Urothelium cell line (cell line): ENCODE results near the gene MYNN.
"Not testable (repeated sequence)": the region's sequence is repeated elsewhere in the genome, so short reads cannot be mapped to it uniquely, and the experiment has no call there.

Source experiments
- DNase-seq: peaks from one replicate; pipeline ENCODE4 v3.0.0; 2011; ENCODE audit warnings: low spot score, mixed read lengths
- FAIRE-seq: peaks from 2 replicates; lab custom pipeline; 2011; peaks lifted over from hg19 to GRCh38; lab: Jason Lieb, UNC

MYNN gene

DNA sequence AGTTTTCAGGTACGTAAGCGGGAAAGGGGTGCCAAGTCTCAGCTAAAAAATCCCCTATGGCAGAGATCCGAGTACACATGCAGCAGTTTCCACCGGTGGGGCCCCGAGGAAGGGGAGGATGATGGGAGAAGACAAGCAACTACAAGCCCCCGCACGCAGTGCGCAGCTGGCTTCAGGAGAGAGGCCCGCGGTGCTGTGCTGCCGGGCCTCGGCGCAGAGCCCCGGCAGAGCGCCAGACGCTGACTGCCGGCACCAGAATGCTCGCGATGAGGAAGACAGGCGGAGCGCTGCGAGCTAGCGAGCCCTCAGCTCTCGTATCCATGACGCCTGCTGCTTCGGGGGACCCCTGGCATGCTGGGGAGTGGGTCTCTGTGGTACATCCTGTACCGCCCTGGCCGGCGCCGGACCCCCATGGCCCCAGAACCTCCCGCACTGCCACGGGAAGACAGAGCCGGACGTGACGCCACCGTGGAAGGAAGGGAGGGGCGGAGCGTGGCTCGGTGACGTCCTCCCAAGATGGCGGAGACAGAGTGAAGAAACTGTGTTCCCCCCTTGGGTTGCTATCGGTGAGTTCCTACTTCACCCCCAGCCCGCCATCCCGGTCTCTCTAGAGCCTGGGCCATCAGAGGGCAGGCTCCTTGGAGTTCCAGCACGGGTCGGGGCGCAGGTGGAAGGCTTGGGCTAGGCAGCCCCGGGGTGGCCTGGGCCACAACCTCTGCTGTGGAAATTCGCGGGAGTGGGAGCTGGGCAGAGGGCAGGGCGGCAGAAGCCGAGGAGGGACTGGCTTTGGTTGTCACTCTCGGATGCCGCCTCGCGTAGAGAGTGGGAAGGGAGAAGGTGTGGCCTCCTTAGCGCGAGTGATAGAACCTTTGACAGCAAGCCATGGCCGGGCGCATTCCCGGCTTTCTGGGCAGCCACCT, at the start of gene MYNN:
Gene MYNN (plus strand): TSS at position 500 of the 920 bp plus-strand sequence. CDS start 900 bp downstream, outside the sequence.
- DNase-seq: peak; percentile 76
- FAIRE-seq: peak; percentile 79

- FAIRE-seq, DNase-seq: not testable (repeated sequence)
Observed at GRCh38 chr3:169731857-169732256, 41.3 kb upstream of the MYNN start.

DNA sequence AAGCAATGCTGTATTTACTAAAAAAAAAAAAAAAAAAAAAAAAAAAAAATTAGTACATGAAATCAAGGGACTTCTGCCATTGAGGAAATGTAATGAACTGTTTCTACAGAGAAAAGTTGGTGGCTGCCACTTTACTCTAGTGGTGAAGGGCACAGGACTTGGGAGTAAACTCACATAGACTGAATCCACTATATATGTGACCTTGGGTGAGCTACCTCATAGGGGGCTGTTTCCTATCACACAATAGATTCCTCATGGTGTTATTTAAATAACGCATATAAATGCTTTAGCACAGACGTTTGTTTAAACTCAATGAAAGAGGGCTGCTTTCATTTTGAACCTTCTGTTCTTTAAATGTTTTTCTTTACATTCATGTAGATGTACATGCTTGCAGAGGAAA, 34.1 kb upstream of the MYNN start:
- FAIRE-seq: no peak
- no peak for DNase-seq

DNA sequence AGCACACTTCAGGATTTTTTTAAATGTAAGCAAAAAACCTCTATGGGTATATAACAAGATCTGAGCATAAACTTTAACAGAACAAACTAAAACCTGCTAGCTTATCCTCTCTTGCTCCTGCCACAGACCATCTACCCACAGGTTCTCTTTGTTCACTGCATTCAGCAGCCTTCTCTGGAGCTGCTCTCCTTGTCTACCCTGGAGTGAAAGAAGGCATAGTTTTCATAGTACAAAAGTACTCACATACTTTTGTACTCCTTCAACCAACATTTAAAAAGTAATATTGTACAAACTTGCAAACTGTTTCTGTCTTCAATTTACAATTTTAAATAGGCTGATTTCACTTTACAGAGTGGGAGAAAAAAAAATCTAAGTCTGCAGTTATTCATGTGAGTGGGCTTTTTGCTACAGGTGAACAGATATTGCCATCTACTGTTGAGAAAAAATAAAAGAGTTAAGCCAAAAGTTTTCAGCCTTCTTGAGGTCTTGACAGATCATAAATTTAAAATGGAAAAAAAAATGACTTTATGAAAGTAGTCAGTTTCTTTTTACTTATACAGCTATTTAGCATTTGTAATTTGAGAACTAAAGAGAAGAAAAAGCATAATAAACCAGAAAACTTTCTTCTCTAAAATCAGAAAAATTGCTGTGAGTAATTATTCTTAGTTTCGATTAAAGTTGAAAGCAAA, 28.7 kb upstream of the MYNN start:
- no peak for FAIRE-seq
- peak; percentile 10 for DNase-seq

GRCh38 chr3:169746924-169747323, 26.3 kb upstream of the MYNN start:
- FAIRE-seq: no peak
- DNase-seq: no peak

GRCh38 chr3:169748670-169749069, 24.5 kb upstream of the MYNN start:
- DNase-seq (no peak), FAIRE-seq (no peak)

GRCh38 chr3:169750665-169751064, 22.5 kb upstream of the MYNN start:
- FAIRE-seq: no peak
- DNase-seq: no peak

- DNase-seq: no peak
- FAIRE-seq: no peak
Observed at GRCh38 chr3:169751875-169752274, 21.3 kb upstream of the MYNN start.

DNA sequence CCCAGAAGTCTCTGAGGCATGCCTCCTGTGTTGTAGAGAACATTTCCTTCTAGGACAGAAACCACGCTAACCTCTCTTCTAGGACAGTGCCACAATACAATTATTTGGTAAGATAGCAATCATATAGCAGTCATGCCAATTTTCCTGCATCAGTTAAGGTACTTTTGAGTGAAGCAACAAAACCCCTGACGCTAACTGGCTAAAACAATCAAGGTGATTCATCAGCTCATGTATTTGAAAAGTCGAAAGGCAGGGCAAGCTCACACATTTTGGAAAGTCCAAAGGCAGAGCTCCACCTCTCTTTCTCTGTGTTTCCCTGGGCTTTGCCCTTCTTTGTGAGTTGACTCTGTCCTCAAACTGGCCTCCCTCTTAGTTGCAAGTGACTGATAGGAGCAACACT, 18.5 kb upstream of the MYNN start:
- FAIRE-seq (no peak), DNase-seq (no peak)

GRCh38 chr3:169755488-169755887, 17.7 kb upstream of the MYNN start:
- FAIRE-seq (no peak), DNase-seq (no peak)

GRCh38 chr3:169758359-169758994, 14.7 kb upstream of the MYNN start:
- FAIRE-seq (no peak), DNase-seq (no peak)

- FAIRE-seq: no peak
- no peak for DNase-seq
Observed at GRCh38 chr3:169759256-169759655, 13.9 kb upstream of the MYNN start.

GRCh38 chr3:169760479-169760878, 12.7 kb upstream of the MYNN start:
- DNase-seq: peak; percentile 41
- no peak for FAIRE-seq

DNA sequence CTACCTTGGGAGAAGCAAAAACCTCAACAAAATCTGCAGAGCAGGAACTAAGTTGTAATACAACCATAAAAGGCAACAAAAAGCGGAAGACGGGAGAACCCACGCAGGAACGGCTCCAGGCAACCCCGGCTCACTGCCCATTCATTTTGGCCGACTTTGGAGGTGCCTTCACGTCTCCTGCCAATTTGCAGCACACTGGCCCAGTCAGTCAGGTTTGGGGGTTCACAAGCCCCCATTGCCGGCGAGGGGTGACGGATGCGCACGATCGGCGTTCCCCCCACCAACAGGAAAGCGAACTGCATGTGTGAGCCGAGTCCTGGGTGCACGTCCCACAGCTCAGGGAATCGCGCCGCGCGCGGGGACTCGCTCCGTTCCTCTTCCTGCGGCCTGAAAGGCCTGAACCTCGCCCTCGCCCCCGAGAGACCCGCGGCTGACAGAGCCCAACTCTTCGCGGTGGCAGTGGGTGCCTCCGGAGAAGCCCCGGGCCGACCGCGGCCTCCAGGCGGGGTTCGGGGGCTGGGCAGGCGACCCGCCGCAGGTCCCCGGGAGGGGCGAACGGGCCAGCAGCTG, 8.8 kb upstream of the MYNN start:
- no peak for FAIRE-seq
- DNase-seq: no peak

DNA sequence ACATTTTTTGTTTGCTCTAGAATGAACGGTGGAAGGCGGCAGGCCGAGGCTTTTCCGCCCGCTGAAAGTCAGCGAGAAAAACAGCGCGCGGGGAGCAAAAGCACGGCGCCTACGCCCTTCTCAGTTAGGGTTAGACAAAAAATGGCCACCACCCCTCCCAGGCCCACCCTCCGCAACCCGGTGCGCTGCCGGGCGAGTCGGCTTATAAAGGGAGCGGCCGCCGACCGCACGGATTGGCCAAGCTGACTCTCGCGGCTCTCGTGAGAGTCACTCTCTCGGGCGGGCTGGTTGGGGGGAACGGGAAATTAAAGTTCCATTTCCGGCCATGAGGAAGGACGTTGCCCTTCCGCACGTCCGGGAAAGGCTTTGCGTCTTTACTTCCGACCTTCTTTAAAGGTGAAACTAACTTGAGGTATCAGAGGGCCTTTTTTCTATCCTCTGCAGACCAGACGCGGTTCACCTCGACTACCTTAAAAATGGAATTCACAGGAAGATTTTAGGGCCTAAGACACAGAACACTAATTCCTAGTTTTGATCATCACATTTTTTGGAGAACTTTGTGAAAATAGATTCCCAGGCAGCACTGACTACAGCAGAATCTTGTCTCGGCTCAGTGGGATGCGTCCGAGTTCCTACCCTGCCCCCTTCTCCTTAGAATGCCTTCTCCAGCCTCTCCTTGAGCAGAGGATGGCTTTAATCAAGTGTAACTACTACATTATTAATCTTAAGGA, 8.1 kb upstream of the MYNN start, which contains the start of gene TERC:
Gene TERC (minus strand): TSS at position 179 of the 731 bp plus-strand sequence.
- FAIRE-seq: no peak
- no peak for DNase-seq

GRCh38 chr3:169769287-169770181, 3.7 kb upstream of the MYNN start, which contains the start of gene ACTRT3:
ACTRT3 (minus strand) TSS chr3:169769561; CDS start chr3:169769520, 41 bp downstream.
- DNase-seq (no peak), FAIRE-seq (no peak)

GRCh38 chr3:169771497-169772304, 1.5 kb upstream of the MYNN start:
- FAIRE-seq: no peak
- peak; percentile 54 for DNase-seq

DNA sequence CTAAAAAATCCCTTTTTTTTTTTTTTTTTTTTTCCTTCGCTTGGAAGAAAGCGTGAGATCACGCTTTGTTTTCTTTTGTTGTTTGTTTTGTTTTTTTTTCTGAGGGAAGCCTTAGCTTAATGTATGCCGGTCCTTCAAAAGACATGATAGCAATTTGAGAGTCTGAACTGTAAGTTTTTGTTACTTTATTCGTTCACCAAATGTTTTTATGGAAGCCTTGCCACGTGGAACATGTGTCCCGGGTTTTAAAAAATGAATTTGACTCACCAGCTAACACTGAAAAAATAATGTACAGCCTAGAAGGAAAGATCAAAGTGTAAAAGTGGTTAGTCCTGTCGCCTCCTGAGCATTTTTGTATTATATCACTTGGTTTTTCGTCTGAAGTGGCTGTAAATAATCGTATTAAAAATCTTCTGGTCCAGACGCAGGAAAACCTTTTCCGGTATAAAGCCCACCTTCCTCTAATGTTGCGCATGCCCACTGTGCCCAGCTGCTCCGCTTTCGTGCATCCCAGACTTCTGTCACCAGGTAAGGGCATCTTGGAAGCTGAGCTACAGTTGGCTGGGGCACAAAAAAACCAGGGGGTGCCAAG, 795 bp upstream of the MYNN start:
- no peak for FAIRE-seq
- DNase-seq: peak; percentile 65
